HG02840 (cell line): ENCODE results near the gene PCDH20.
"Not testable (repeated sequence)": the region's sequence is repeated elsewhere in the genome, so short reads cannot be mapped to it uniquely, and the experiment has no call there.

Source experiments
- ATAC-seq: cut with Tn5 transposase; IDR thresholded peaks from one replicate; pipeline ENCODE4 v1.9.1; 2021; ENCODE audit warnings: mild to moderate bottlenecking, moderate library complexity, moderate number of reproducible peaks; ENCODE audit not compliant: unreplicated experiment, low FRiP score

Gene PCDH20, protein sequence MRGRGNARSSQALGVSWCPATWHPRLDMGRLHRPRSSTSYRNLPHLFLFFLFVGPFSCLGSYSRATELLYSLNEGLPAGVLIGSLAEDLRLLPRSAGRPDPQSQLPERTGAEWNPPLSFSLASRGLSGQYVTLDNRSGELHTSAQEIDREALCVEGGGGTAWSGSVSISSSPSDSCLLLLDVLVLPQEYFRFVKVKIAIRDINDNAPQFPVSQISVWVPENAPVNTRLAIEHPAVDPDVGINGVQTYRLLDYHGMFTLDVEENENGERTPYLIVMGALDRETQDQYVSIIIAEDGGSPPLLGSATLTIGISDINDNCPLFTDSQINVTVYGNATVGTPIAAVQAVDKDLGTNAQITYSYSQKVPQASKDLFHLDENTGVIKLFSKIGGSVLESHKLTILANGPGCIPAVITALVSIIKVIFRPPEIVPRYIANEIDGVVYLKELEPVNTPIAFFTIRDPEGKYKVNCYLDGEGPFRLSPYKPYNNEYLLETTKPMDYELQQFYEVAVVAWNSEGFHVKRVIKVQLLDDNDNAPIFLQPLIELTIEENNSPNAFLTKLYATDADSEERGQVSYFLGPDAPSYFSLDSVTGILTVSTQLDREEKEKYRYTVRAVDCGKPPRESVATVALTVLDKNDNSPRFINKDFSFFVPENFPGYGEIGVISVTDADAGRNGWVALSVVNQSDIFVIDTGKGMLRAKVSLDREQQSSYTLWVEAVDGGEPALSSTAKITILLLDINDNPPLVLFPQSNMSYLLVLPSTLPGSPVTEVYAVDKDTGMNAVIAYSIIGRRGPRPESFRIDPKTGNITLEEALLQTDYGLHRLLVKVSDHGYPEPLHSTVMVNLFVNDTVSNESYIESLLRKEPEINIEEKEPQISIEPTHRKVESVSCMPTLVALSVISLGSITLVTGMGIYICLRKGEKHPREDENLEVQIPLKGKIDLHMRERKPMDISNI

DNA sequence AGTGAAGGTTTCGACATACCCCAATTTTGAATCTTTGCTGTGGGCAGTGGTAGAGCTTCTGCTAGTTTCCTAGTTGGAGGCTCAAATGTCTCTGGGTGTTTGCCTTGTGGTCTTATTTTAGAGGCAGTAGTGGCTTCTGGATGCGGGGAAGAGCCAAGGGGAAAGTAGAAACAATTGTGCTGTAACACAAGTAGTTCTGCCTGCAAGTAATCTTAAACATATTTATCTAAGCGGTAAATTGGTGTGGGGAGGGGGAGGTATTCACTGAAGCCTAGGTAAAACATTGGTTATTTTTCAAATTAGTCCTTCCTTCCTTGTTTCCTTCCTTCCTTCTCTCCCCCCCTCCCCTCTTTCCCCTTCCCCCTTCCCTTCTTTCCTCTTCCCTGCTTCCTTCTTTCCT is at the start of gene PCDH20:
Gene PCDH20 (minus strand): TSS at position 101 of the 400 bp plus-strand sequence. CDS start 691 bp downstream, outside the sequence.
- no peak for ATAC-seq

- no peak for ATAC-seq
Observed at GRCh38 chr13:61463024-61463423, 47.4 kb upstream of the PCDH20 start.

DNA sequence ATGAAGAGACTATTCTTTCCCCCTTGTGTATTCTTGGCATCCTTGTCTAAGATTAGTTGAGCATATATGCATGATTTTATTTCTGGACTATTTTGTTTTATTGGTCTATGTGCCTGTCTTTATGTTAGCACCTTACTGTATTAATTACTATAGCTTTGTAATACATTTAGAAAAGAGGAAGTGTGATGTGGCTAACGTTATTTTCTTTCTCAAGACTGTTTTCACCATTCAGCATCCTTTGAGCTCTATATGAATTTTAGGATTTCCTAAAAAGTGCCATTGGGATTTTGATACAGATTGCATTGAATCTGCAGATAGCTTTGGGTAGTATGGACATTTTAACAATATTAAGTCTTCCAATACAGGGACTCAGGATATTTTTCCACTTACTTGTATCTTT is 37.5 kb upstream of the PCDH20 start:
- no peak for ATAC-seq

DNA sequence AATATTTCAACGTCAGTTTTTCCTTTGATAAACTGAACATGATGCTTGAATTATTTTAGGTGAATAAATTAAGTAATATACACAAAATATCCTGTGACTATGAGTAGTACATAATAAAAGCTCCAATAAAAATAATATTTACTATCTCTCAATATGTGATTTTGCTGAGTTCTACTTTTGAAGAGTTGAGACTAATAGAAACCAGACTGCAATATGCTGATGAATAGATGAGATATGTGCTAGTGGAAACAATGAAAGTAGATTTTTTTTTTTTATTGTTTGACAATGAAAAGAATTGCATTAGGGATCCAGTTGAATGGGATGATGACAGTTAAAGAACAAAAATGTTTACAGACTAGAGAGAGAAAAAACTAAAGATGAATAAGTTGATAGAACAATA is 16.4 kb upstream of the PCDH20 start:
- no peak for ATAC-seq

DNA sequence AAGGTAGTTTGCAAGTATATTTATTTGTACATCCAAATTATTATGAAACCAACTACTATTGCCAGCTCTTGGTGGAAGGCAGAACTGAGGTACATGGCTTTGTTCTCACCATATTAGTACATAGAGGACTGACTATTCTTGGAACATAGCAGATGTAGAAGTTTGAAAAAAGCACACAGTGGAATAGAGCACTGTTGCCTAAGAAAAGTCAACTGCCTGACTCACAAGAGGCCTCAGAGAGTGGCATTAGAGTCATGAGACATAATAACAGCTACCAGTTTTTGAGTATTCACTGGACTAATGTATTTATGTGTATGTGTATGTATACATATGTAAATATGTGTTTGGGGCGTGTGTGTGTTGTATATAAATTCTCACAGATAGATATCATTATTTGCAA is 8.3 kb upstream of the PCDH20 start:
- ATAC-seq: no peak

- no peak for ATAC-seq
Observed at GRCh38 chr13:61417086-61417570, 1.5 kb upstream of the PCDH20 start.

GRCh38 chr13:61415058-61415721 is 459 bp downstream of the PCDH20 start:
- ATAC-seq: no peak

- no peak for ATAC-seq
Observed at GRCh38 chr13:61414686-61415057, 977 bp downstream of the PCDH20 start.

DNA sequence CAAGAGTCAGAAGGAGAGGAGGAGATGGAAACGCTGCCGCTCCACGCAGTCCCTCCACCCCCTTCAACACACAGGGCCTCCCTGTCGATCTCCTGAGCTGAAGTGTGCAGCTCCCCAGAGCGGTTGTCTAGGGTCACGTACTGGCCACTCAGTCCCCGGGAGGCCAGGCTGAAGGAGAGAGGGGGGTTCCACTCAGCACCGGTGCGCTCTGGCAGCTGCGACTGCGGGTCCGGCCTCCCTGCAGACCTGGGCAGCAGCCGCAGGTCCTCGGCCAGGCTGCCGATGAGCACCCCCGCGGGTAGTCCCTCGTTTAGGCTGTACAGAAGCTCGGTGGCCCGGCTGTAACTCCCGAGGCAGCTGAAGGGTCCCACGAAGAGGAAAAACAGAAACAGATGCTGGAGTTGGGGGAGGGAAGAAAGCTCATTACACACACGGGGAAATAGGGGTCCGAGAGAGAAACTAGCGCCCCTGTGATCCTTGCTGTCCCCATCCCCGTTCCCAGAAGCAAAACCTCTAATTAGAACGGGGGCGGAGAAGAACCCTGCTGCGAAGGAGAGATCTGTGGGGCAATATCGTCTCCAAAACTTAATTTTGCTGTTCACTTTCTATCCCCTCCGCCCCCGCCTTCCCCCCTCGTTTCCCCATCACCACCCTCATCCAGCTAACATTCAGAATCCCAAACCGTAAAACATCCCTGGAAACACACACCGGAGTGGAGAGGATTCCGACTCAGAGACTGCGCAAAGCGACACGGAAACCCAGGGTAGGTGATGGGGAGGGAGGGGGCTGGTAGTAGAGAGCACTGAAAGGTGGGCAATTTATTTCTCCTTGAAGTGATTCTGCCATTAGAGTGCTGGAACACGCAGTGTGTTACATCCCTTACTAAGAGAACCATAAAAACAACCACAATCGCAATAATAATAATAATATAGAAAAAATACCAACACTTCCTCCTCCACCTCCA is 1.8 kb downstream of the PCDH20 start:
- ATAC-seq: no peak

DNA sequence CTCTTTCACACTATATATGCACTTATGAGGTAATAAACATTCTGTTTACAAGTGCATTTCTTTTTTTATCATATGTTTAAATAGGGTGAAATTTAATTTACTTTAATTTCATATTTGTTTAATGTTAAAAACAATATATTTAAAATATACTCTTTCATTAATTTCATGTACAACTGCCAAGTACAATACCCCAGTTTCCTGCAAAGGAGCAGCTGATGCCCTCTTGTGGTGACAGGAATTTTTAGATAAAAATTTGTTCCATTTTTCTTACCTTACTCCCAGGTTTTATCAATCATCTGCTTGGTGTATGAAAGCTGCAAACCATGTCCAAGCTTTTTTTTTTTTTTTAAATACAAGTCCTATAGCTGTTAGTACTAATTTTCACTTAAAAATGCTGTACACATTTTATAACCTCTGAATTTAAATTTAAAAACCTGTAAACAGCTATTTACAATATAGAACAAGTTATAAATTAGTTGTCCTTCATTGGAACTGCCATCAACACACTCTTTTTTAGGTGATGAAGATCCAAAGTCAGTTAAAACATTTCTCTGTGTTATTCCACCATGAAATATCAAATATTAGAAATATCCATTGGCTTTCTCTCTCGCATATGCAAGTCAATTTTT is 4.9 kb downstream of the PCDH20 start:
- ATAC-seq: no peak

DNA sequence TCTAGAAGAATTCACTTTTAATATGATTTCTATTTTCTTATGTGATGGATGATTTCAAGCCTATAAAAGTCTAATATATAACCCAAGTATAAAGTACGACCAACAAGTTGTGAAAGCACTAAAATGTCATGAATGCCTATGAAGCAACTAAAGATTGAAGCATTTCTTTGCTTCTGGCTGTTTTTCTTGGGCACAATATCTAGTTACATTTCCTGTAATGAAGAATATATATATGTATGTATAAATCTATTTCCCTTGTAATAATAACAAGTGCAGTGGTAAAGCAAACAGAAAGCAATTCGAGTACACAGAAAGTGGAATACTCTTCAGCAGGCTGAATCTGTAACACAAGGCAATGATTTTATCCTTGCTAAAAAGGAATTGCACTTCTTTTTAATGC is 5.4 kb downstream of the PCDH20 start:
- ATAC-seq: no peak

- ATAC-seq: no peak
Observed at GRCh38 chr13:61408571-61408970, 7.1 kb downstream of the PCDH20 start.

- ATAC-seq: no peak
Observed at GRCh38 chr13:61406275-61406674, 9.4 kb downstream of the PCDH20 start.

GRCh38 chr13:61396121-61396520 is 19.5 kb downstream of the PCDH20 start:
- no peak for ATAC-seq

- no peak for ATAC-seq
Observed at GRCh38 chr13:61391426-61391825, 24.2 kb downstream of the PCDH20 start.

DNA sequence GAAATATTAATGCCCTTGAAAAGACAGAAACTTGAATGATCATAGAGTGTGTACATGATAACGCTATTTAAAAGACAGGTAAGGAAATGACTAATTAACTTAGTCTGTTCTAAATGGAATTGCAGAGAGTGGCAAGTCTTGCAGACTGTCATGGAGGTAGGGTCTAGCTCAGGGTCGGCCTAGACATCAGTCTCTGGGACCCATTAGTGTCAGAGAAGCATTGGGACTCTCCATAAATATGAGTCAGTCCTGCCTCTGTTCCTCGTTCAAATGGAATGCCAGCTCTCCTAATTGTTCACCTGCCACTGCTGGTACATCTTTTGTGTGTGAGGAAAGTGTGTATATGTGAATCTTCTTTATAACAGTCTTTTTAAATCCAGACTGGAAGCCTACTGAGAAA is 28.0 kb downstream of the PCDH20 start:
- no peak for ATAC-seq

DNA sequence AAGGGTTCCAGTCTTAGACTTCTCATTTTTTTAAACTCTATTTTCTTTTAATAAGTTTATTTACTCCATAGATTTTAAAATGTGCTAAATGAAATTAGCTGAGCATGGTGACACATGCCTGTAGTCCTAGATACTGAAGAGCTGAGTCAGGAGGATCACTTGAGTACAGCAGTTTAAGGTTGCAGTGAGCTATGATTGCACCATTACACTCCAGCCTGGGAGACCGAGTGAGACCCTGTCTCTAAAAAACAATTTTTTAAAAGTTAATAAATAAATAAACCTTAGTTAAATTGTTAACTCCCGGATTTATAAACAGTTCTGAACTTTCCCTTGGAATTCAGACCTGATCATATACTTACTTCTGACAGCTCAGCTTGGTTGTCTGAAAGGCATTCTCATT is 32.5 kb downstream of the PCDH20 start:
- no peak for ATAC-seq

DNA sequence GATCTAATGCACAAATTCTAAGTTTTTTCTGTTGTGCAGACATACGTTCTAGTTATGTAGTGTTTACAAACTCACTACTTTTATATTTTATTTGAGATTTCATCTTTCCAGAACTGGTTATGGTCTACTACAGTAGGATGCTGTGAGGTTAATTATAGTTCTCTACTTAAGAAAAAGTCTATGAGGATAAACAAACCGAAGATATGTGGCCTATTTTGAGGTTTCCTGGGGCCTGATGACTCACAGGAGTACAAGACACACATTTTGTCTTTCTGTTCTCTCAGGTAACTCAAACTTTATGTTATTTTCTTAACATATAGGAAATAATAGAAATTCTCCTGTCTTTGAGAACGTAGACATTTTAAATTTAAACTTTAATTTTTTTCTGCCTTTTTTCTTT is 45.1 kb downstream of the PCDH20 start:
- no peak for ATAC-seq

DNA sequence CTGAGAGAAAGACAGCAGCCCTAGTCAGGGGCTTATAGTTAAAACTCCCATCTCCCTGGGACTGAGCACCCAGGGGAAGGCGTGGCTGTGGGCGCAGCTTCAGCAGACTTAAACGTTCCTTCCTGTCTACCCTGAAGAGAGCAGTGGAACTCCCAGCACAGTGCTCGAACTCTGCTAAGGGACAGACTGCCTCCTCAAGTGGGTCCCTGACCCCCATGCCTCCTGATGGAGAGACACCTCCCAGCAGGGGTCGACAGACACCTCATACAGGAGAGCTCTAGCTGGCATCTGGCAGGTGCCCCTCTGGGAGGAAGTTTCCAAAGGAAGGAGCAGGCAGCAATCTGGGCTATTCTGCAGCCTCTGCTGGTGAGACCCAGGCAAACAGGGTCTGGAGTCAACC is 51.0 kb downstream of the PCDH20 start:
- ATAC-seq: not testable (repeated sequence)
